GM18909 (cell line): Measurements from ENCODE around the gene EPS8L3.
"Not testable (repeated sequence)": the region's sequence is repeated elsewhere in the genome, so short reads cannot be mapped to it uniquely, and the experiment has no call there.

Experiments
- ATAC-seq: cut with Tn5 transposase; IDR thresholded peaks from one replicate; pipeline ENCODE4 v1.9.1; 2021; ENCODE audit warnings: mild to moderate bottlenecking; ENCODE audit not compliant: unreplicated experiment, poor library complexity

The EPS8L3 gene

DNA sequence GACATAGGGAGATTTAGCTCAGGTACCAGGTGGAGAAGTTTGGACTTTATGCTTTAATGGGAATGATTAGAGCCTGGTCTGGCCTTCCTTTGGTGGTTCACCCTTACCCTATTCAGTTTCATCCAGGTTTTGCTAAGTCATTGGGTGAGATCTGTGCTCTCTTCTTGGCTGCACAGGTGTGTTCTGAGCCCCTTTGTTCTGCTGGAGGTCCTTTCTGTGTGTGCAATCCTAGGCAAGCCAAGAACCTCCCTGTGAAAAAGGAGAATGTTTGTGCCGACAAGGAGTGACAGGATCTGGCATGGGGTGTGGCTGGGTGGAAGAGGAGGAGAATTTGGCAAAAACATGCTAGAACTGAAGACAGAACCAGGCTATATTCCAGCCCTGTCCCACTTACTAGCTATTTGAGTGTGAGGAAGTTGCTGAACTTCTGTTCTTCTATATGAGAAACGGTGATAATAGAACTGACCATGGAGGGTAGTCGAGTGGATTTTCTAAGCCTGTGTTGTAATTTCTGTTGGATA is 47.1 kb downstream of the EPS8L3 start:
- ATAC-seq = no peak

DNA sequence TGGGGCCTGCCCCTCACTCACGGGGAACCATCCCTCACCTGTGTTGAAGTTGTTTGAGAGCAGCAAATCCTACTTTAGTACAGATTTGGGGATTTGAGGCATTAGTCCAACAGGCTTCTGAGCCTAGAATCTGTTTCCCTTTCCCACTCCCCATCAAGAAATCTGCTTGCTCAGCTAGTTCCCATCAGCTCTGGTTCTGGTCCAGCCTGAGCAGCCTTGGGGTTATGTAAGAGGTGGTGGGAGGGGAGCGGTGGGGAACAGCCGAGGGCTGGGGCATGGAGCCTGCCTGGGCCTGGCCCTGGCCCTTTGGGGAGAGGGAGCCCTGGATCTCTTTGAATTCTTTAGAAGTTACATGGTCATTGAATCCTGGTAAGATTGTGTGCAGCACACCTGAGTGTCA is 47.6 kb downstream of the EPS8L3 start:
- no peak for ATAC-seq

DNA sequence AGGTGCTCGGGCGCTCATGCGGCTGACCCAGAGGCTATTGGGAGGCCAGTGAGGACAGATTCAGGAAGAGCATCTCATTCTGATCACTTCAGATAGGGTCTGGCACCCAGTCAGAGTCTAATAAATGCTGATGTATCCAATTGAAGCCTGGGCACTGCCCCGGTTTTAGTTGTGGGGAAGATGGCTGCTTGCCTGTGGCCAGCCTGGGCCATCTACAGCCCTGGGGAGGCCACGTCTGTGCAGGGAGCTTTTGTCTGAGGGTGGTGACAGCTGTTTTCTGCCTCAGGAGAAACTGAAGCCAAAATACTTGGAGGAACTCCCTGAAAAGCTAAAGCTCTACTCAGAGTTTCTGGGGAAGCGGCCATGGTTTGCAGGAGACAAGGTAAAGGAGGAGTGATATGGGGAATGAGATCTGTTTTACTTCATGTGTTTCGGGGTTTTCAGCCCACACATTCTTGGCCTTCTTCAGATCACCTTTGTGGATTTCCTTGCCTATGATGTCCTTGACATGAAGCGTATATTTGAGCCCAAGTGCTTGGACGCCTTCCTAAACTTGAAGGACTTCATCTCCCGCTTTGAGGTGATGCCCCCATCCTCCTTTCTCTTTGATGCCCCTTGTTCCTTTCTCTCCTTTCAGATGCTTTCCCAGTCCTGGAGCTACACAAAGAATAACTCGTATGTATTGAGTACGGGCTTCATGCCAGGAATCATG is 48.9 kb downstream of the EPS8L3 start:
- ATAC-seq = no peak

- no peak for ATAC-seq
These were observed 50.1 kb downstream of the EPS8L3 start for GRCh38 chr1:109713636-109714035.

DNA sequence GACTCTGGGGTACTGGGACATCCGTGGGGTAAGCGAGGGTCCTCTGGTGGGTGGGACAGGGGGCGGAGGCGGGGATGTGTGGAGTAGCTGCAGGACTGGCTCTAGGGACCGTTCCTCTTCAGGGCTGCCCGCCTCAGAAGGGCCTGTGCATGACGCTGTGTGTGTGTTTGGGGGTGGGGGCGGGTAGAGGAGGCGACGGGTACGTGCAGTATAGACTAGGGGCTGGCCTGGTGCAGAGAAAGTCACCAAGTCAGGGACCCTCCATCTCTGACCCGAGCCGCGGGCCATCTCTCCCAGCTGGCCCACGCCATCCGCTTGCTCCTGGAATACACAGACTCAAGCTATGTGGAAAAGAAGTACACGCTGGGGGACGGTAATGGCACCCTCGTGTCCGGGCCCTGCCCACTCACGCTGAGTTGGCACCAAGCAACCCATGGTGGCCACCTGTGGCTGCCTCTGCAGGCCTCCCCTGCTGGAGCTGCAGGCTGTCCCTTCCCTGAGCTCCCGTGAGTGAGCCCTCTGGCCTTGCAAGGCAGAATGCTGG is 51.3 kb downstream of the EPS8L3 start:
- no peak for ATAC-seq

DNA sequence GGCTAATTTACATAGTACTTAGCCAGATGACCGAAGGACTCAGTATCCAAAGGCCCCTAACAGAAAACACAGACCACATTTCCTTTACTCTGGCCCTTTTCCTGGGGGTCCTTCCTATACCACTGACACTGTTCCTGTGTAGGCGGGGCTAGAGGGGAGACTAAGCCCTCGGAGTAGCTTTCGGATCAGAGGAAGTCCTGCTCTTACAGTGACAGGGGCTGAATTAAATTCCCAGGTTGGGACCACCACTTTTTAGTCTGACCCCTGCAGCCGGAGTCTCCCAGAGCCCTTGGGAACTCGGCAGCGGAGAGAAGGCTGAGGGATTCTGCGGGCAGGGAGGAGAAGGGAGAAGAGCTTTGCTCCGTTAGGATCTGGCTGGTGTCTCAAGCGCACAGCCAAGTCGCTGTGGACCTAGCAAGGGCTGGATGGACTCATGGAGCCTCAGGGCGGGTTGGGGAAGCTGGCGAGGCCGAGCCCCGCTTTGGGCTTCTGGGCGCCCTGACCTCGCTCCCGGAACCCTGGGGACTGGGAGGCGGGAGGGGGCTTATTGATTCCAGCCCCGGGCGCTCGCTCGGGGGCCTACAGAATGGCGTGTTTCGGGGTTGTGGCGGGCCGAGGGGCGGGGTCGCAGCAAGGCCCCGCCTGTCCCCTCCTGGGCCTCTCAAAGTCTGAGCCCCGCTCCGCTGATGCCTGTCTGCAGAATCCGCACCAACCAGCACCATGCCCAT is 52.0 kb downstream of the EPS8L3 start, which contains the start of gene GSTM5:
Gene GSTM5 (plus strand): TSS at position 659 of the 728 bp plus-strand sequence. CDS start 62 bp downstream, at position 721.
- not testable (repeated sequence) for ATAC-seq

DNA sequence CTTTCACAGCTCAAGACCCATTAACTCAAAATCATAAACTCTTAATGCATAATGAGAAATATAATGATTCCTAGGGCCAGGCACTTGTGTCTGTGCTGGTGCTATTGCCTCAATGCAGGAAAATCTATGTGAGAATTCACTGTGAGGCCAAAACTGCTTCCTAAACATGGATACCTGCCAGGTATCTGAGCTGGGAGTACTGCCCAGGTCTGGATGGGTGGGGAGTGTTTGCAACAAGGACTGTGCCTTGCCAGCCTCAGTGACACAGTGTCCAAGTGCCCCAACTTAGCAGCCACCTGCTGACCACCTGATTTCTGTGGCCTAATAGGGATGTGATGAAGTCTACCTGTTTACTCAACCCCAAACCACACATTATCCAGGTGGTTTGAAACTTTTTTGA is 53.9 kb downstream of the EPS8L3 start:
- ATAC-seq = not testable (repeated sequence)

- not testable (repeated sequence) for ATAC-seq
These were observed 54.8 kb downstream of the EPS8L3 start for GRCh38 chr1:109708949-109709348.

- ATAC-seq = no peak
These were observed 58.3 kb downstream of the EPS8L3 start for GRCh38 chr1:109705411-109705810.

- no peak for ATAC-seq
These were observed 59.5 kb downstream of the EPS8L3 start for GRCh38 chr1:109704173-109704572.

DNA sequence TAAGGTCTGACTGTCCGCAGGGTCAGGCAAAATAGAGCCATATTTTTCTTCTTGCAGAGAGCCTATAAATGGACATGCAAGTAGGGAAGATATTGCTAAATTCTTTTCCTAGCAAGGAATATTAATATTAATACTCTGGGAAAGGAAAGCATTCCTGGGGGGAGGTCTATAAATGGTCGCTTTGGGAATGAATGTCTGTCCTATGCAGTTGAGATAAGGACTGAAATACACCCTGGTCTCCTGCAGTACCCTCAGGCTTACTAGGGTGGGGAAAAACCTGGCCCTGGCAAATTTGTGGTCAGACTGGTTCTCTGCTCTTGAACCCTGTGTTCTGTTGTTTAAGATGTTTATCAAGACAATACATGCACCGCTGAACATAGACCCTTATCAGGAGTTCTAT is 60.8 kb downstream of the EPS8L3 start:
- ATAC-seq = not testable (repeated sequence)
